Activated naive CD4-positive, alpha-beta T cell treated with Interleukin-2 at 50 U/mL for 16 hours (primary cell): Measurements from ENCODE around the gene CCDC146.
"Not testable (repeated sequence)": the region's sequence is repeated elsewhere in the genome, so short reads cannot be mapped to it uniquely, and the experiment has no call there.

Source experiments
- DNase-seq: peaks from one replicate; pipeline ENCODE4 v3.0.0-alpha.2; 2020

CCDC146 gene

DNA sequence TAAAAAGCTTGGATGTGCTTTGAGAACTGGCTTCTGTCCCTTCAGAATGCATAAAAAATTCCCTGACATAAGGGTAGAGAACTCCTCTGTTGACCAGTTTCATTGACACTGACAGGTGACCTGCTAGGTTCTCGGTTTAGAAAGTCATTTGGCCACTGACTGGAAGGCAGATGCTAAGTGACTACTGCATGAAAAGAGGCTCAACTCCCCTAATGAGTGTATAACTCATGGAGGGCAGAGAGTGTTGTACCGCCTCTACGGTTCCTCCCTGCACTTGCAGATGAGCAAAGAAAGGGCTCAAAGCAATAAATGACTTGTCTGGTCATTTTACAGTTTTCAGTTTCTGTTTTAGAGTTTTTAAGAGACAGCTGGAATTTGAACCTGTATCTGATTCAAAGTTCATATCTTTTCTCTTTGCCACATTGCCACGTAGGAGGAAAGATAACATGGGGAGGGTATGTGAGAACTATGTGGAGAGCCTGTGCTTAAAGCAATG is 80.1 kb downstream of the CCDC146 start:
- no peak for DNase-seq

DNA sequence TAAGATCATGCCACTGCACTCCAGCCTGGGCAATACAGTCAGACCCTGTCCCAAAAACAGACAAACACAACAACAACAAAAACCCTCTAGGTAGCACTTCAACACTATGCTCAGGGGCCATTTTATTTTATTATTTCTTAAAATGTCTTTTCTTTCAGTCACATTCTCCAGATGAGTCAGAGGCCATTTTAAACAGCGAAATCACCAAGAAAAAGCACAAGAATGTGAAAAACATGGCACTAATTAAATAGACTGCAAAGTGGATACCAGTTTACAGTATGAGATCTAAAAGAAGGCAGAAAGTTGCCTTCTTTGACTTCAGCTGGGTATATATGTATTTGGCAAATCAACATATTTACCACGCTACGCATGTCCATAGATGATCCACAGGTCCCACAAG is 83.3 kb downstream of the CCDC146 start:
- no peak for DNase-seq

DNA sequence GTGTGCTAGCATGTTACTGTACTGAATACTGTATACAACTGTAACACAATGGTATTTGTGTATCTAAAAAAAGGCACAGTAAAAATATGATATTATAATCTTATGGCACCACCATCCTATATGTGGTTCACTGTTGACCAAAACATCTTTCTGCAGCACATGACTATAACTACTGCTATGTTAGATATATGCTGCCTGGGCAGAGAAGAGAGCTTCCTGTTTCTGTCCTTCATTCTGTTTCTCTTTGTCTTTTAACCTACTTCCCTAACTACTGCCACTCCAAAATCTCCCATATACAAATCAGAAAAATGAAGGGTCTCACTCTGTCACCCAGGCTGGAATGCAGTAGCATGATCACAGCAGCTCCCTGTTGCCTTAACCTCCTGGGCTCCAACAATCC is 86.0 kb downstream of the CCDC146 start:
- DNase-seq = no peak

DNA sequence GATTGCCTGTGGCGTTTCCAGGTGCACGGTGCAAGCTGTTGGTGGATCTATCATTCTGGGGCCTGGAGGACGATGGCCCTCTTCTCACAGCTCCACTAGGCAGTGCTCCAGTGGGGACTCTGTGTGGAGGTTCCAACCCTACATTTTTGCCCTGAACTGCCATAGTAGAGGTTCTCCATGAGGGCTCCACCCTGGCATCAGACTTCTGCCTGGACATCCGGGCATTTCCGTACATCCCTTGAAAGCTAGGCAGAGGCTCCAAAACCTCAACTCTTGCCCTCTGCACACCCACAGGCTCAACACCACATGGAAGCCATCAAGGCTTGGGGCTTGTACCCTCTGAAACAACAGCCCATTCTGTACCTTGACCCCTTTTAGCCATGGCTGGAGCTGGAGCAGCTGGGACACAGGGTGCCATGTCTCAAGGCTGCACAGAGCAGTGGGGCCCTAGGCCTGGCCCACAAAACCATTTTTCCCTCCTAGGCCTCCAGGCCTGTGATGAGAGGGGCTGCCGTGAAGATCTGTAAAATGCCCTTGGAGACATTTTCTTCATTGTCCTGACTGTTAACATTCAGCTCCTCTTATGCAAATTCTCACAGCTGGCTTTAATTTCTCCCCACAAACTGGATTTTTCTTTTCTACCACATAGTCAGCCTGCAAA is 87.2 kb downstream of the CCDC146 start:
- DNase-seq = no peak

DNA sequence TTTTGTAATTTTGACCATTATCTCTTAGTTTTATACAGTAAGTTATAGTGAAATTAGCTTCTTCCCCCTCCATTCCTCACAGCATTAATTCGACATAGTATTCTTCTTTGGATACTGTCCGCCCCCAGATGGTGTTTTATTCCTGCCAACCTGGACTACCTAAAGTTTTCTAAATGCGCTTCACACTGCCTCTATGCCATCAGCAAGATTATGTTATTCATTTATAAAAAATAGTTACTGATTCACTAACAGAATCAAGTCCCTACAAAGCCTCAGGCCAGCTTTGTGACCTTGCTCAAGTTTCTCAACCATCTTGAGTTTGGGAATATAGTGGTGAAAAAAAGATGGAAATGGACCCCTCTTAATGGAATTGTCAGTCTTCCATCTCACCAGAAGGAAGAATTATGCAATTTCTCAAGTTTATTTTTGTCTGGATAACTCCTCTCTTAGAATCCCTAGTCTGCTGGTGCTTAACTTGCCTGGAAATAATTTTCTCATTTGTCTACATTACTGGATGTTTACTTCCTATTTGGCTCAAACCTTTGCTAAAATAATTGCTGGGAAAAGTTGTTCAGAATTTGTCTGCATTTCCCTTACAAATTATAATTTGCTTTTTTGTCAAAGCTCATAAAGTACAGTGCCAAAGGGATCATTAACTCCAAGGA is 93.9 kb downstream of the CCDC146 start:
- no peak for DNase-seq

DNA sequence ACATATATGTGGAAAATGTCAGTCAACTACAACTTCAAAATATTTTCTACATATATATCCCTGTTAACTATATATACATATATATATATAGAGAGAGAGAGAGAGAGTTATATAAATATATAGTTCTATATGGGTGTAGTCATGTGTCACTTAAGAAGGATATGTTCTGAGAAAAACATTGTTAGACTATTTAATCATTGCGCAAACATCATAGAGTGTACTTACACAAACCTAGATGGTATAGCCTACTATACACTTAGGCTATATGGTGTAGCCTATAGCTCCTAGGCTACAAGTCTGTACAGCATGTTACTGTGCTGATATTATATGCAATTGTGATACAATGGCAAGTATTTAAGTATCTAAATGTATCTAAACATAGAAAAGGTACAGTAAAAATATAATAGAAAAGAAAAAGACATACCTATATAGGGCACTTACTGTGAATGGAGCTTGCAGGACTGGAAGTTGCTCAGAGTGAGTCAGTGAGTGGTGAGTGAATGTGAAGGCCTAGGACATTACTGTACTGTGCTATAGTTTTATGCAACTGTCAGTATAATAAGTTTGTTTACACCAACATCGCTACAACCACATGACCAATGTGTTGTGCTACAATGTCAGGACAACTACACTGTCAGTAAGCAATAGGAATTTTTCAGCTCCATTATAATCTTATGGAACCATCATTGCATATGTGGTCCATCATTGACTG is 95.2 kb downstream of the CCDC146 start:
- DNase-seq = no peak

DNA sequence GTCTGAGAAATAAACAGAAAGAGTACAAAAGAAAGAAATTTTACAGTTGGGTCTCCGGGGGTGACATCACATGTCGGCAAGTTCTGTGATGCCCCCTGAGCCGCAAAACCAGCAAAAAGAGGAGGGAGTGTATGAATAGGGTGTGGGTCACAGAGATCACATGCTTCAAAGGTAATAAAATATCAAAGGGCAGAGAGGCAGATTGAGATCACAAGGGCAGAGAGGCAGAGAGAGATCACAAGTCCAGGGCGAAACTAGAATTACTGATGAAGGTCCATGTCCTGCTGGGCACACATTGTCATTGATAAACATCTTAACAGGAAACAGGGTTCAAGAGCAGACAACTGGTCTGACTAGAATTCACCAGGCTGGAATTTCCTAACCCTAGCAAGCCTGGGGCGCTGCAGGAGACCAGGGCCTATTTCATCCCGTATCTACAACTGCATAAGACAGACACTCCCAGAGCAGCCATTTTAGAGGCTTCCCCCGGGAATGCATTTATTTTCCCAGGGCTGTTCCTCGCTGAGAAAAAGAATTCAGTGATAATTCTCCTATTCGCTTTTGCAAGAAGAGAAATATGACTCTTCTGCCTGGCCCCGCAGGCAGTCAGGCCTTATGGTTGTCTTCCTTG is 97.4 kb downstream of the CCDC146 start:
- DNase-seq = not testable (repeated sequence)

DNA sequence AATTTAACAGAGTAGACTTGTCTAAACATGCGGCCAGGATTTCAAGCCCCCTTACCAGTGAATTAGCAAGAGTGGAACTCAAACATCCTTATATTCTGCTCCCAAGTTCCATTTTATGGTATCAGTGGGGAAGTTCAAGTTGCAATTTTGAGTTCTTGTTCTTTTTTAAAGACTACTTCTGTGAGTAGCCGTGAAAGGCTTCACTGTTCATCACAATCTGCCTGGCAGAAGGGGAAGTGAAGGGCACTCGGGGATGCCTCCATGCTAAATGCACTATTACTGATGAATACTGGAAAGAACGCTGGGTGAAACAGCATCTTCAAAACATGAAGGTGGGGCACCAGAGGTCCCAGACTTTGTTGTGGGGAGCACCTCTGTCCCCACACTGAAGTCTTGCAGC is 99.7 kb downstream of the CCDC146 start:
- DNase-seq = no peak

DNA sequence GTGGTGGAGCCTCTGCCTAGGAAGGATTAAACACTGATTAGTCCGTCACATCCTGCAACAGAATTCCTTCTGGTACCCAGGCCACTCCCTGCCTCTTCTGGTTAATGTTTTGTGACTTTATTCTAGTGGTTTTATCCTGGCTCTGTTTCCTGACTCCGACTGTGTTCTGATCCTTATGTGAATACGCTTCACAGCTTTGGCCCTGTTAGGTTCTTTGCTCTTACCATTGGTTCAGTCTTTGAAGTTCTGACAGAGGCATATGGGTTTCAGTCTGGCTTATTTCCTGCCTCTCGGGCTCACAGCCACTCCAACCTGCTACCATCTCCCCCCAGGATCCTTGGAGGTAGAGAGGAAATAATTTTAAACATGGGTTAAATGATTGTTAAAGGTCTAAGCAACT is 100.4 kb downstream of the CCDC146 start:
- no peak for DNase-seq

DNA sequence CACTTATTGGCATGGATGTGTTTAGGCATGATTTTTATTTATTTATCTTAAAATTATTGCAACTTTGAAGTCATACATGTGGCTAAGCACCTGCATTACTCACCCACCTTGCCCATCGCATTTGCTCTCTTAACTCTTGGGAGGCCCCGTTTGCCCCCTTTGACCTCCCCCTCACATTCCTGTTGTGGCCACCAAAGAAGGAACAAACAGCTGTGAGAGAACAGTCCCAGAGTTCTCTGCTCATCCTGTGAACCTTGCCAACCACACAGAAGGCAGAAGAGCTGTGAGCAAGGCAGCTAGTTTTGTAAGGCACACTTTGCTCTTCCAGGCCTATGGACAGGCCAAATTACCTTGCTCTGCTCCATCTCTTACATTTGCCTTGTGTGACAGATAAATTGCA is 100.8 kb downstream of the CCDC146 start:
- no peak for DNase-seq

DNA sequence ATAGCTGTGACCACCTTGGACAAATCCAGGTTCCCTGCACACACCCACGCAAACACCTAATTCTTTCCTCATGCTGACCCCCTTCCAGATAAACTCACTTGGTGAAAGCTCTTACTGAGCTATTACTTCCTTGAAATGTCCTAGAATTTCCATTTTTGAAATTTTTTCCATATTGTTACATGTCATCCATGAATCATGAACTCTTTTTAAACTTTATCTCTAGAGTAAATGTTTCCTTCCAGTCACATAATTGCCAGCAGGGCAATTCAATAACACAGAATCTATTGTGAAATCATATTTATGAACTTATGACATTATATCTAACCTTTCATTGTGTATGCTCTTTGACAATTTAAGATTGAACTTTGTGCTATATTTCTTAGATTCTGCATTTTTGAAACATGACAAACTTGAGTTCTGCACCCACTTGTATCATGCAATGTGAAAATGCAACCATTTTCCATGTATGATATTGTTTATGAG is 104.0 kb downstream of the CCDC146 start:
- no peak for DNase-seq

DNA sequence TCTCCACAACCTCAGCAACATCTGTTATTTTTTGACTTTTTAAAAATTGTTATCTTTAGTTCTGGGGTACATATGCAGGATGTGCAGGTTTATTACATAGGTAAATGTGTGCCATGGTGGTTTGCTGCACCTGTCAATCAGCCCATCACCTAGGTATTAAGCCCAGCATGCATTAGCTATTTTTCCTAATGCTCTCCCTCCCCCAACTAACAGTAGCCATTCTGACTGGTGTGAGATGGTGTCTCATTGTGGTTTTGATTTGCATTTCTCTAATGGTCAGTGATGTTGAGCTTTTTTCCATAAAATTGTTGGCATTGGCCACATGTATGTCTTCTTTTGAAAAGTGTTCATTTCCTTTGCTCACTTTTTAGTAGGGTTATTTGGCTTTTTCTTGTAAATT is 106.4 kb downstream of the CCDC146 start:
- DNase-seq = not testable (repeated sequence)

DNA sequence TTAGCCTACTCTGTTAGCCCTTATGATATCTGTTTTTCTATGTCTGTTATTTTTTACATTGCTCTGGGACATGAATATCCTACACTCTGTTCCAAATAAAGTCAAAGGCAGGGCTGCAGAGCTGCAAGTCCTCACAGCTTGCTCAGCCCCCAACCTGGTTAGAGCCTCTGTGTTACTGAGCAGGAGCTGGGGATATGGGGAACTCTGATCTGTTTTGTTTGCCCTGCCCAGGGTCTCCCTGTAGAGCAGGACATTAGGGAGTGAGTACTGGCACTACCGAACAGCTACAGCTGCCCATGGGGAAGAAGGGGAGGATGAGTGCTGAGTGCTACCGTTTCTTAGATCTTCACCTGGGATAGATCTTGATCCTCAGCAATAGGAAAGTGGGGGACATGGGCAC is 110.1 kb downstream of the CCDC146 start:
- DNase-seq = no peak

DNA sequence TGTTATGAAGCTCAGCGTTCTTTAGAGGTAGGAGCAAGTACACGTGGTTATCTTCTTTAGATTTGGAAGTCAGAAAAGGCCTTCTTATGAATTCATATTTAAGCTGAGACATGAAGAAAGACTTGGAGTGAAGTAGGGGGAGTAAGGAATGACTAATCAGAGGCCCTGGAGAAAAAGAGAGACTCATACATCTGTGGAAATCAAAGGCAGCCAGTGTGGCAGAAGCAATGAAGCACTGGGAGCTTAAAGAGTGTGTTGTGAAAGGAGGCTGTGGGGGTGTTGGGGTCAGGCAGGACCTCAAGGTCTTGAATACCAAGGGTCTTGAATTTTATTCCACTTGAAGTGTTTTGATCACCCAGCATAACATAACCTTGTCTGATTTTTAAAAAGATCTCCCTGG is 112.9 kb downstream of the CCDC146 start:
- no peak for DNase-seq

DNA sequence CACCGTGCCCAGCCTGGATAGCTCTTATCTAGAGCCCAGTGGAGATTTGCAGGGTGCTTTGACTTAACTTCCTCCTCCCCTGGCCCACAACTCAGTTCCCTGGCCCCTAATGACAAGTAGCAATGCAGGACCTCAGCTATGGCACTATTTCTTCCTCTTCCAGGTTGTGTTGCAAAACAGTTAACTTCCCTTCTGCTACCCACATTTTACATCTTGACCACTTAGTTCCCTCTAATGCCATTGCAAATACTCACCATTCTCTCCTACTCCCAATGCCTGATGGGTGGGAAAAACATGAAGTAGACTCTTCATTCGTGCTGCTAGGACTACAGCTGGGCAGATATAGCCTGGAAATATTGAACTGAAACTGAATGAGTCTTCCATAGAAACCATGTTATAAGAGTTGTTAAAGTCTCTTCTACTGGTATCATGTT is 116.3 kb downstream of the CCDC146 start:
- no peak for DNase-seq

DNA sequence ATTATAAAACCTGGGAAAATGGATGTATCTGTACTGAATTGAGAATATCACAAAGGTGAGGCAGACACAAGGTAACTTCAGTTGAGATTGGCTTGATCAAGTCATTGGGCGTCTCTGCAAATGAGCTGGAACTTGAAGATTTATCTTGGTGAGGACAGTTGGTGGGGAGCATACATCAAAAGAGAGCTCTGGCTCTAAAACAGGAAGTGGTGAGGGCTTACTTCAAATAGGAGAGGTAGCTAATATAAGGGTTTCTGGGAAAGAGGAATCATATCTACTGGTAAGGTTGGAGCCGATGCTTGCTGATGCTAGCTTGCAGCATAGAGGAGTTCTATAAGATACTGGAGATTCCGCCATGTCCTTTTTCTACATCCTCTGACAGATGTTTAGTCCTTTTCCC is 117.1 kb downstream of the CCDC146 start:
- no peak for DNase-seq

DNA sequence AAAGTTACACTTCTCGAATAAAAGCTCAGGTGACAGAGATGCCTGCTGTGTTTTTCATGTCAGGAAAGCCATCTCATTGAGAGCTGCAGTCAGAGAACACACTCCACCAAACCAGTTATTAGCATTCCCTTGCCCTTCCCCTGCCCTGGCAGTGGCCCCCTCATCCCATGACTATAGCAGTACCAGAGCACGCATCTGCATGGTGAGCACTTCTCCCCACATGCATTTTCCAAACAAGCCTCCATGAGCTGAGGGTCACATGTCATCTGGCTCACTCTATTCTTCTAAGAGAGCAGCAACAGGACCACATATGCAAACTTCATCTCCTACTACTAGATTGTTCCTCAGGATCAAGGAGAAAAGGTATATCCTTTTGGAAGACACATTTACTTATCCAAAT is 119.7 kb downstream of the CCDC146 start:
- DNase-seq = no peak

DNA sequence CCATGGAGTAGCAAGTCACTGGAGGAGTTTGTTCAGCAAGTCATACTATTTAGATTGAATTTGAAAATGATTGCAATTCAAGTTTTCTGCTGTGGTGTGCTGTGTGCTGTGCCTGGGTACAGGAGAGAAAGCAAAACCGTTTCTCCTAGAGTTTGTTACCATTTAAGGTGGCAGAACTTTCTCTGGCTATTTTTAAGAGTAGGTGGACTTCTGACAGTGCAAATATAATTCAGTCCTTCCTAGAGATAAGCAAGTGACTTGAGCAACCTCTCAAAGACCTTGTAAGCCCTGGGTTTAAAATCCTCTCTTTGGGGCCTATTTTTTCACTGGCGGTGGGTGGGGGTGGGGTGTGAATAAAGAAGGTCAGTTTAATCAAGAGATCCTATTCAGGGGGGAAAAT is 120.1 kb downstream of the CCDC146 start:
- DNase-seq = no peak

DNA sequence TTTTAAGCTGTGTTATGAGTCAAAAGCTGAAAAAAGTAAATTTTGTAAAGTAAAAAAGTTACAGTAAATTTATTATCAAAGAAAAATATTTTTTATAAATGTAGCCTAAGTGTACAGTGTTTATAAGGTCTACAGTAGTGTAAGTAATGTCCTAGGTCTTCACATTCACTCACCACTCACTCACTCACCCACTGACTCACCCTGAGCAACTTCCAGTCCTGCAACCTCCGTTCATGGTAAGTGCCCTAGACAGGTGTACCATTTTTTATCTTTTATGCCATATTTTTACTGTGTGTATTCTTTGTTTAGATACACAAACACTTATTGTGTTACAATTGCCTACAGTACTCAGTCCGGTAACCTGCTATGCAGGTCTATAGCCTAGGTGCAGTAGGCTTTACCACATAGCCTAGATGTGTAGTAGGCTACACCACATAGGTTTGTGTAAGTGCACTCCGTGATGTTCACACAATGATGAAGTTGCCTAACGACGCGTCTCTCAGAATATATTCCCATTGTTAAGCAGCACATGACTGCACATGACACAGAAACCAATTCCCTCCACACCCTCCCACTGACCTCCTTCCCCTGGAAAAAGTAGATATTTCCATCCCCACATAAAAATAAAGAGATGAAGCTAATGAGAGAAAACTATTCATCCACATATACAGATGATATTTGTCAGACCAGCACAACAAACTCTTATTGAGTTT is 122.0 kb downstream of the CCDC146 start:
- no peak for DNase-seq

DNA sequence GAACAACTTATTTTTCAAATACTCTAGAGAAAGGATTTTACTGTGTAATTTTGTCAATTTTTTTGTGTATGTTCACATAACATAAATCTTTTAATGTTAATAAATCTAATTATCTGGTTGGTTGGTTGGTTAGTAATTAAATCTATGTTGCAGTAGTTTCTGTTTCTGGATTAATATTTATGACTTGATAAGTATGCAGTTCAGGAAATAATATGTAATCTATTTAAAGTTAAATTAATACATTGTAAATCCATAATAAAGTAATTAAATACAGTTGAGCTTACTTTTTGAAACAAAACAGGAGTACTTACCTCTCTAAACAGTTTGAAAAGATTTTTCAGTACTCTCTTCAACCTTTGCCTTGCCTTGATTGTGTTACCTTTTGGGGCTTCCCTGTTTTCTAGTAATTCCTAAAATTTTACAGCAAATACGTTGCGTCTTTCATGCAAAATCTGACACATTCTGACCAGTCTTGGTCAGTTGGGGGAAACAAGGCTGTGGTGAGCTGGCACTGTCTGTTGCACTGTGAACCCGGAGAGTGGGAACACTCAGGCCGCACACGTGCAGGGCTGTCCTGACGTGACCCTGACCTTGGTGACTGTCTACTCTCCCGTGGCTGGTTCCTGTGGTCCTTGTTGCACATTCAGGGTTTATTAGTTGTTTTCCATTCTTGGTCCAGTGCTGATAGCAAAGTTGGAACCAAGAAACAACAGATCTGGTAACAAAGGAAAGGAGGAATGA is 122.8 kb downstream of the CCDC146 start:
- DNase-seq = no peak

DNA sequence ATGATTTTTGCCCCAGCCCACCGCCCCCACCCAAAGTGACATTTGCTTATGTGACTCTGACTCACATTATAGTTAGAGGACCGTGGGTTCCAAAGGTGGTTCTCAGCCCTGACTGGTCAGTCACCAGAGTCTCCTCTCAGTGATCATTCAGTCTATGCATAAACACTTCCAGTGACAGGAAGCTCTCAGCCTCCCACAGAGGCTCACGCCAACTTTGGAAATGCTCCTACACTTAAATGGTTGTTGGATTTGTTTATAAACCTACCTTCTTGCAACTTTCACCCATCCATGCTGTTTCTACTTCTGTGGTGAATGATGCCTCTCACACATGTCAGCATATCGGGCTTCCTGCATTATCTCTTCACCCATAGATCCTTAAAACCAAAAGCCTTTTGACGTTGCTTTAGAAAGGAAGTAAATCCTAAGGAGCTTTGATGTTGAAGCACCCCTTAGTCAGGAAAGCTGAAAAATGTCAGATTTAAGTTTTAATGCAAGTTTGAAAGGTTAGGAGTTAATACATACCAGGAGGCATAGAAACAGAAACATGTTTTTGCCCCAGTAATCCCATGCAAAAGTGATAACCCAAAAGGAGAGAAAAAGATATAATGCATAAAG is 123.7 kb downstream of the CCDC146 start:
- no peak for DNase-seq
